ENCODE data around the gene MAML2. TPM values are rescaled to one million over a fixed set of nuclear protein-coding genes. Genes with fewer than 3 reads are reported as not detected.
"Not testable (repeated sequence)": the region's sequence is repeated elsewhere in the genome, so short reads cannot be mapped to it uniquely, and the experiment has no call there.

The MAML2 gene
- total RNA-seq, 6 experiments from 2014 or later: 24.9 to 30.8 (median 28.3) TPM

- H3K4me3 Mint-ChIP-seq: no peak overlapping the region
- DNase-seq: peak; percentile 26
- TF ChIP-seq, protein P1, sequence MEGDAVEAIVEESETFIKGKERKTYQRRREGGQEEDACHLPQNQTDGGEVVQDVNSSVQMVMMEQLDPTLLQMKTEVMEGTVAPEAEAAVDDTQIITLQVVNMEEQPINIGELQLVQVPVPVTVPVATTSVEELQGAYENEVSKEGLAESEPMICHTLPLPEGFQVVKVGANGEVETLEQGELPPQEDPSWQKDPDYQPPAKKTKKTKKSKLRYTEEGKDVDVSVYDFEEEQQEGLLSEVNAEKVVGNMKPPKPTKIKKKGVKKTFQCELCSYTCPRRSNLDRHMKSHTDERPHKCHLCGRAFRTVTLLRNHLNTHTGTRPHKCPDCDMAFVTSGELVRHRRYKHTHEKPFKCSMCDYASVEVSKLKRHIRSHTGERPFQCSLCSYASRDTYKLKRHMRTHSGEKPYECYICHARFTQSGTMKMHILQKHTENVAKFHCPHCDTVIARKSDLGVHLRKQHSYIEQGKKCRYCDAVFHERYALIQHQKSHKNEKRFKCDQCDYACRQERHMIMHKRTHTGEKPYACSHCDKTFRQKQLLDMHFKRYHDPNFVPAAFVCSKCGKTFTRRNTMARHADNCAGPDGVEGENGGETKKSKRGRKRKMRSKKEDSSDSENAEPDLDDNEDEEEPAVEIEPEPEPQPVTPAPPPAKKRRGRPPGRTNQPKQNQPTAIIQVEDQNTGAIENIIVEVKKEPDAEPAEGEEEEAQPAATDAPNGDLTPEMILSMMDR (IDR thresholded peaks at IDR 0.05): no peak
- H3K36me3 Mint-ChIP-seq (ENCODE audit: low read depth): peaks cover 28% of the 10 kb centered on the region
- H3K27me3 Mint-ChIP-seq (ENCODE audit: insufficient read depth): peaks cover 1% of the 10 kb centered on the region; the same call in 1 of the 2 replicates
- no peaks in the 10 kb centered on the region for H3K9me3 Mint-ChIP-seq
- H3K27ac Mint-ChIP-seq: peak overlapping the region; percentile 82
- H3K4me1 Mint-ChIP-seq (ENCODE audit: low read depth): peaks cover 67% of the 10 kb centered on the region
Observed at GRCh38 chr11:96275801-96276594, 67.0 kb downstream of the MAML2 start.

- no peak overlapping the region for H3K27ac Mint-ChIP-seq
- TF ChIP-seq, protein P1 (IDR thresholded peaks at IDR 0.05): no peak
- H3K9me3 Mint-ChIP-seq: no peaks in the 10 kb centered on the region
- peaks cover 41% of the 10 kb centered on the region for H3K36me3 Mint-ChIP-seq (ENCODE audit: low read depth)
- peaks cover 46% of the 10 kb centered on the region for H3K4me1 Mint-ChIP-seq (ENCODE audit: low read depth)
- no peak overlapping the region for H3K4me3 Mint-ChIP-seq
- DNase-seq: no peak
- peaks cover 1% of the 10 kb centered on the region; the same call in 1 of the 2 replicates for H3K27me3 Mint-ChIP-seq (ENCODE audit: insufficient read depth)
Observed at GRCh38 chr11:96273507-96273906, 69.5 kb downstream of the MAML2 start.

DNA sequence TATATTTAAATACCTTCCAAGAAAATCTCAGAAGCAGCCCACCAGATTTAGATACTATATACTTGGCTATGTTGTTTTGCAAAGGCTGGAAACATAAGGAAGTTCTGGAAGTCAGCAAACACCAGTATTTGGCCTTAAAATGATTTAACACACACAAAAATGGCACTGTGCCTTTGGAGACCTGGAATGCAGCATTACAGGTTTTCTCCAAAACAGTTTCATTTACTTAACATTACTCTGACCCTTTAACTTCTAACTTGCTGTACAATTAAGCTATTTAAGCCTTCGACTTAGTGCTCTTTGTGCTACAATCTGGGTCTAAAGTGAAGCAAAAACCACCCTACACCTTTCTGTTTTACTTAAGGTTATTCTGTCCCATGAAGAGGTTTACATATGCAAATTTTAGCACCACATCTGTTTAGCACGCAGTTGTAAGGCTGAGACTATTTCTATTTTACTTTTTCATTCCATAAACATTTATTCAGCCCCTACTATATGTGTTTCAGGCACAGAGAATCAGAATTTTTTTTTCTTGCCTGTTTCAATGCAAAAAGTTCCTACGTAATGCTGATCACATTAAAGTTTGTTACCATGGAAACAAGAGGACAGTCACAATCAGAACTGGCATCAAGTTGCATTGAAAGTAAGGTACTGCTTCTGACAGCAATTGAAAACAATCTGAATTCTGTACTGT lies 70.3 kb downstream of the MAML2 start:
- peaks cover 1% of the 10 kb centered on the region; the same call in 1 of the 2 replicates for H3K27me3 Mint-ChIP-seq (ENCODE audit: insufficient read depth)
- peaks cover 47% of the 10 kb centered on the region for H3K4me1 Mint-ChIP-seq (ENCODE audit: low read depth)
- H3K36me3 Mint-ChIP-seq (ENCODE audit: low read depth): peaks cover 43% of the 10 kb centered on the region
- peak overlapping the region; percentile 60 for H3K27ac Mint-ChIP-seq
- H3K4me3 Mint-ChIP-seq: no peak overlapping the region
- DNase-seq: no peak
- H3K9me3 Mint-ChIP-seq: no peaks in the 10 kb centered on the region
- TF ChIP-seq, protein P1 (IDR thresholded peaks at IDR 0.05): no peak

GRCh38 chr11:96271777-96272176 lies 71.2 kb downstream of the MAML2 start:
- DNase-seq: no peak
- TF ChIP-seq, protein P1 (IDR thresholded peaks at IDR 0.05): no peak
- Mint-ChIP-seq H3K4me3 (no peak overlapping the region), H3K36me3 (ENCODE audit: low read depth) (peaks cover 43% of the 10 kb centered on the region), H3K27ac (no peak overlapping the region), H3K4me1 (ENCODE audit: low read depth) (peaks cover 53% of the 10 kb centered on the region), H3K27me3 (ENCODE audit: insufficient read depth) (peaks cover 1% of the 10 kb centered on the region; the same call in 1 of the 2 replicates), H3K9me3 (no peaks in the 10 kb centered on the region)

DNA sequence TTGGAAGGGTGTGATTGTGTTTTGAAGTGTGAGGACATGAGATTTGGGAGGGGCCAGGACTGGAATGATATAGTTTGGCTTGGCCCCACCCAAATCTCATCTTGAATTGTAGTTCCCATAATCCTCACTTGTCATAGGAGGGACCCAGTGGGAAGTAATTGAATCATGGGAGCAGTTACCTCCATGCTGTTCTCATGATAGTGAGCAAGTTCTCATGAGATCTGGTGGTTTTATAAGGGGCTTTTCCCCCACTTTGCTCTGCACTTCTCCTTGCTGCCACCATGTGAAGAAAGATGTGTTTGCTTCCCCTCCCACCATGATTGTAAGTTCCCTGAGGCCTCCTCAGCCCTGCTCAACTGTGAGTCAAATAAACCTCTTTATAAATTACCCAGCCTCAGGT lies 71.6 kb downstream of the MAML2 start:
- H3K4me3 Mint-ChIP-seq; H3K27ac Mint-ChIP-seq; H3K9me3 Mint-ChIP-seq; DNase-seq; H3K27me3 Mint-ChIP-seq (ENCODE audit: insufficient read depth): not testable (repeated sequence)
- H3K36me3 Mint-ChIP-seq (ENCODE audit: low read depth): peaks cover 43% of the 10 kb centered on the region
- peaks cover 52% of the 10 kb centered on the region for H3K4me1 Mint-ChIP-seq (ENCODE audit: low read depth)

DNA sequence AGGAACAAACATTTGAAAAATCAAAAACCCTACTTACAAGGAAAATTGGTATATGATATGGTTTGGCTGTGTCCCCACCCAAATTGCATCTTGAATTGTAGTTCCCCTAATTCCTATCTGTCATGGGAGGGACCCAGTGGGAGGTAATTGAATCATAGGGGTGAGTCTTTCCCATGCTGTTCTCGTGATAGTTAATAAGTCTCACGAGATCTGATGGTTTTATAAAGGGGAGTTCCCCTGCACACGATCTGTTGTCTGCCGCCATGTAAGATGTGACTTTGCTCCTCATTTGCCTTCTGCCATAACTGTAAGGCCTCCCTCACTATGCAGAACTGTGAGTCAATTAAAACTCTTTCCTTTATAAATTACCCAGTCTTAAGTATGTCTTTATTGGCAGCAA lies 74.5 kb downstream of the MAML2 start:
- Mint-ChIP-seq H3K36me3 (ENCODE audit: low read depth) (peaks cover 53% of the 10 kb centered on the region), H3K4me1 (ENCODE audit: low read depth) (peaks cover 68% of the 10 kb centered on the region)
- H3K27me3 Mint-ChIP-seq (ENCODE audit: insufficient read depth); H3K9me3 Mint-ChIP-seq; H3K4me3 Mint-ChIP-seq; H3K27ac Mint-ChIP-seq; DNase-seq: not testable (repeated sequence)
